NCI-H345 (cell line): ENCODE results near the gene PLD2.
"Not testable (repeated sequence)": the region's sequence is repeated elsewhere in the genome, so short reads cannot be mapped to it uniquely, and the experiment has no call there.

ENCODE experiments used
- DNase-seq: peaks from one replicate; lab custom pipeline; 2025; lab: John Stamatoyannopoulos, UW

The PLD2 gene

DNA sequence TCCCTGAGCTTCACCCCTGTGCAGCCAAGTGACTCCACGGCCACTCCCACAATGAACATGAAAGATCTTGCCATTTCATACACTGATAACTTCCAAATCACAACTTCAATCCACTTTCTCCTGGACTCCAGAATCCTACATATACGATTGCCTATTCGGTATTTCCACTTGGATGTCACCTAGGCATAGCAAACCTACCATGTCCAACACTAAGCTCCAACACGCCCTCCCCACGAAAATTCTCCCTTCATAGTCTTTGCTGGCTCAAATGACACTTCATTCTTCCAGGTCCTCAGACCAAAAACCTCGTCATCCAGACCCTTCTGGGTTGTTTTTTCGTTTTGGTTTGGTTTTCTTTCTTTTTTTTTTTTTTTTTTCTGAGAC is 16.3 kb upstream of the PLD2 start:
- DNase-seq = no peak

GRCh38 chr17:4795168-4795567 is 11.8 kb upstream of the PLD2 start:
- no peak for DNase-seq

GRCh38 chr17:4796552-4796920 is 10.4 kb upstream of the PLD2 start:
- DNase-seq = peak; percentile 6

GRCh38 chr17:4800462-4801196 is 6.3 kb upstream of the PLD2 start:
- DNase-seq = no peak

DNA sequence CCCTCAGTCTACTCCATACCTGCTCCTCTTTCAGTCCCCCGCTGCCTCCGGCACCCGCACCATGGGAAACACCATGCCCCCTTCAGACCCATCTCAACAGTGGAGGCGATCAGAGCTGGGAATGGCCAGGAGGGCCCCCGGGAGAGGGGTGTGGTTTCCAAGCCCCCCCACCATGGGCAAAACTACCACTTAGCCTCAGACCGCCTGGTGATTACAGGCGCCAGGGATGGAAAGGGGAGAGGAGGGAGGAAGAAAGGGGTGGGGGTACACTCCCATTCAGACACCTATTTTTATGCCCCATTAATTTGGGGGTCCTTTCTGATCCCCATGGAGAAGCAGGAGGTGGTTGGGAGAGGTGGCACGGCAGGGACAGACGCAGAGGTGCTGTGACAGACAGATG is 4.7 kb upstream of the PLD2 start, which contains the start of gene C17orf114:
TSS of gene C17orf114 (minus strand) at position 101 of the 400 bp plus-strand sequence.
- no peak for DNase-seq

GRCh38 chr17:4806456-4806776 is 536 bp upstream of the PLD2 start:
- no peak for DNase-seq

- DNase-seq = no peak
Measured at GRCh38 chr17:4807605-4808377, 839 bp downstream of the PLD2 start.

DNA sequence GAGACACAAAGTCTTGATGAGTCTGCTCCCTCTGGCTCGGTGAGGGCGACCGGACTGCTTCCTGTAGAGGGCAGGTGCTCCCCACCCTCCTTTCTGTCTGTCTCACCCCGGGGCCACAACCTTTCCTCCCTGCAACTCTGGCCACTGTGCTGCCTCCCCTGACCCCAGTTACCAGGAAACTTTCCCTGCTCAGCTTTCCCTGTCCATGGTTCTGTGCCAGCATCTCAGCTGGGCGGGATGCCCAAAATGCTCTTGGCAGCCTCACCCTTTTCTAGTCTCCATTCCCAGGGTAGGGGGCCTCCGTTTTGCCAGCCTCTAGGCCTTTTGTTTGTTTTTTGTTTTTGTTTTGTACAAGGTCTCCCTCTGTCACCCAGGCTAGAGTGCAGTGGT is 1.4 kb downstream of the PLD2 start:
- DNase-seq = no peak

DNA sequence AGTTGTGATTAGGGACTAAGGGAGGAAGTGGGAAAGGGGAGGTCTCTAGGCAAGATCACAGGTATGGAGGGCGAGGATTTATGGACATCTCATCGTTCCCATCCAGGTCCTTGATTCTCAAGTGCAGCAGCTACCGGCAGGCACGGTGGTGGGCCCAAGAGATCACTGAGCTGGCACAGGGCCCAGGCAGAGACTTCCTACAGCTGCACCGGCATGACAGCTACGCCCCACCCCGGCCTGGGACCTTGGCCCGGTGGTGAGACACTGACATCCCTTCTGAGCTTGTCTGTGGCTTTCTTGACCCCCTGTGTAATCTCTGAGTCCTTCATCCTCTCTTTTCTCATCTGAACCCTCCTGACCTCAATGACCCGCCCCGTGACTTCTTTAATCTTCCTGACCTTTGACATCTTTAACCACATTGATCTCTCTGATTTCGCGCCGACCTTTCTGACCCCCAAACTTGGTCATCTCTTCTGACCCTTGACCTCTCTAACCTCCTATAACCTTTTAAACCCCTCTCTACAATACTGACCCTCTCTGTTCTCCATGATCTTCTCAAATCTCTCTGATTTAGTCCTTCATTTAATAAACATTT is 3.8 kb downstream of the PLD2 start:
- no peak for DNase-seq

DNA sequence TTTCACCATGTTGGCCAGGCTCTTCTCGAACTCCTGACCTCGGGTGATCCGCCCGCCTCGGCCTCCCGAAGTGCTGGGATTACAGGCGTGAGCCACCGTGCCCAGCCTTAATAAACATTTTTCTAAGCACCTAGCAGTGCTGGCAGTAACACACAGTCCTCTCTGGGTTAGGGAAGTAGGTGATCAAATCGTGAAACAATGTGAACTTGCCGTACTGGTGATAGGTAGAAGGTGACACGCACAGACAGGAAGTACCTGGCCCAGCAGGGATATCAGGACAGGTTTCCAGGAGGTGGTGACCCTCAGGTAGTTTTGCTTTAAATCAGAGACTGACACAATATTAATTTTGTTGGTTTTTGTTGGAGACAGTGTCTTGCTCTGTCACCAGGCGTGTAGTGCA is 4.5 kb downstream of the PLD2 start:
- no peak for DNase-seq

GRCh38 chr17:4812690-4813089 is 5.7 kb downstream of the PLD2 start:
- no peak for DNase-seq

- no peak for DNase-seq
Measured at GRCh38 chr17:4815043-4815675, 8.2 kb downstream of the PLD2 start.

GRCh38 chr17:4816826-4817225 is 9.9 kb downstream of the PLD2 start:
- DNase-seq = no peak

GRCh38 chr17:4818276-4818675 is 11.3 kb downstream of the PLD2 start:
- DNase-seq = no peak

DNA sequence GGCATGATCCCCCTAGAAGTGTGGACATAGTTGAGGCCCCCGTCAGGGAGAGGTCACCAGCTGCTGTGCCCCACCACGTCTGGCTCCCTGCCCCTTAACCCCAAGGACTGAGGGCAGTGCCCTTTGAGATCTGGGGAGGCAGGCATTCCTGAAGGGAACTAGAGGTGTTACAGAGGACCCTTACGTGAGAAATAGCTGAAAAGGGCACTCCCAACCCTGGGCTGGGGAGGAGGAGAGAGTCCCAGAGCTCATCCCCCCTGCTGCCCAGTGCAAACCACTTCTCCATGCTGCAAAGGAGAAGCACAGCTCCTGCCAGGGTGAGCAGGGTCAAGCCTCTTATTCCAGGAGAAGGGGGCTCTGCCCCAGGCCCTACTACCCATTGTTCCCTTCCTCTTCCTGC is 15.9 kb downstream of the PLD2 start:
- no peak for DNase-seq

DNA sequence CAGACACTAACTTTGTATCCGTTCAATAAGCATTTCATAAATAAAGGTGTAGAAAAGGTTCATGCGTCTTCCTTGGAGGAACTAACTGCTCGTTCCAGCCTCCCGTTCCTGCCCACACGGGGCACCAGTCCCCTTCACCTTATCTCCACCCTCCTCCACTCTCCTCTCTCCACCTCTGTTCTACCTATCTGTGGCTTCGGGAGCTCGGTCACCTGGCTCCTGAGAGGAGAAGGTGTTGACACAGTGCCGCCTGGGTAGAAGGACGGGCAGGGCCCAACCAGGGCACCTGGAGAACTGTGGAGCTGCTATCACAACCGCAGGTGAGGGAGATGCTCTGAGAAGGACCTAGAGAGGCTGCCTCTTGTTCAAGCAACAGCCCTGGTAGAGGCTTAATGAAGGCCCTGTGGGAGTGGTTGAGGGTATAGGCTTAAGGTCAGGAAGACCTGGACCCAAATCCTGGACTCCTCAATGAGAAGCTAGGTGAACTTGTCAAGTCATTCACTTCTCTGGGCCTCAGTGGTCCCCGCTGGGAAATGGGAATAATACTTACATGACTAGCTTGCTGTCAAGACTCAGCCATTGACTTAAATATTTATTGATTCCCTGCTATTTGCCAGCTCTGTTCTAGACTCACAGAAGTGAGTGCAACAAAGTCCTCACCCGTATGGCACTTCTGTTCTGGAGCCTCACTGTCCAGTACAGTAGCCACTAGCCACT is 16.6 kb downstream of the PLD2 start:
- no peak for DNase-seq

GRCh38 chr17:4827399-4827798 is 20.4 kb downstream of the PLD2 start:
- DNase-seq = no peak

DNA sequence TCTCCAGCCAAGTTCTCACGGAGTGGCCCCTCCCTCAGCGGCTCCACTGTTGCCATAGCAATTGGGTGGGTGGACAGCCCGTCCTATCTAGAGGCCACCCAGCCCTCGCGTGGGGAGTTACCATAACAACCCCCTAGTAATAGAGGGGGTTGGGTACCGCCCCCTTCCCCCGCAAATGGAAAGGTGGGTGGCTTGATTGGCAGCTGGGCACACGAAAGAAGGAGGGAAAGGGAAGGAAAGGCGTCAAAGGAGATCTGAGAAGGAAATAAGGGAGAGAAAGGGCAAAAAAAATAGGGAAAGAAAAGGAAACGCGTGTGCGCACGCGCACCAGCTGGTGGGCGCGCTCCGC is 25.9 kb downstream of the PLD2 start:
- not testable (repeated sequence) for DNase-seq

DNA sequence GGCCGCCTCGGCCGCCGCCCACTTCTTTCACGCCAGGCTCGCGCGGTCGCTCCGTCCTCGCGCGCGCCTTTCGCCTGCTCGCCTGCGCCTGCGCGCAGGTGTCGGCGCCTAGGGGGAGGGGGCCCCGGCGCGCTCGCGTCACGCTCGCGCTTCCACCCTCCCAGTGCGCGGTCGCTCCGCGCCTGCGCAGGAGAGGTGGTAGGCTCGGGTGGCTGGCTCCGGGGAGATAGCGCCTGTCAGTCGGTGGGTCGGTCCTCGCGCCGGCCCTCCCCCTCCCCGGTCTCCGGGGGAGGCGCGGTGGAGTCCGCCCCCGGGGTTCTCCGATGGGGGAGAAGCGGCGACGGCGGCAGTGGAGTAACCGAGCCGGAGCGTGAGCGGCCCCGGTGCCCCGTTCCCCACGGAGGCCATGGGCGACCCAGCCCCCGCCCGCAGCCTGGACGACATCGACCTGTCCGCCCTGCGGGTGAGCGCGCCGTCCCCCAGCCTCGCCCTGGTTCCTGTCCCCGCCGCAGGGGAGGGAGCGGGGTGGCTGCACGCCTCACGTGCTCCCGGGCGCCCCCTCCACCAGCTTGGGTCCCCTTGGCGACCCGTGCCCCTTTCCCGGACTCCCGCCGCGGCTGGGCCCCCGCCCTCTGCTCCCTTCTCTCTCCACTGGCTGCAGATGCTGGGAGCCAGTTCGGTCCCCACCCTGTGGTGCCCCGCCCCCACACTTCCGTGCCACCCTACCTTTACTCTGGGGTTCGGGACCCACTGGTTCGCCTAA is 26.4 kb downstream of the PLD2 start, which contains the start of gene MINK1:
TSS of gene MINK1 (plus strand) at position 163 of the 763 bp plus-strand sequence. CDS start at position 407, 244 bp downstream.
- peak; percentile 88 for DNase-seq

DNA sequence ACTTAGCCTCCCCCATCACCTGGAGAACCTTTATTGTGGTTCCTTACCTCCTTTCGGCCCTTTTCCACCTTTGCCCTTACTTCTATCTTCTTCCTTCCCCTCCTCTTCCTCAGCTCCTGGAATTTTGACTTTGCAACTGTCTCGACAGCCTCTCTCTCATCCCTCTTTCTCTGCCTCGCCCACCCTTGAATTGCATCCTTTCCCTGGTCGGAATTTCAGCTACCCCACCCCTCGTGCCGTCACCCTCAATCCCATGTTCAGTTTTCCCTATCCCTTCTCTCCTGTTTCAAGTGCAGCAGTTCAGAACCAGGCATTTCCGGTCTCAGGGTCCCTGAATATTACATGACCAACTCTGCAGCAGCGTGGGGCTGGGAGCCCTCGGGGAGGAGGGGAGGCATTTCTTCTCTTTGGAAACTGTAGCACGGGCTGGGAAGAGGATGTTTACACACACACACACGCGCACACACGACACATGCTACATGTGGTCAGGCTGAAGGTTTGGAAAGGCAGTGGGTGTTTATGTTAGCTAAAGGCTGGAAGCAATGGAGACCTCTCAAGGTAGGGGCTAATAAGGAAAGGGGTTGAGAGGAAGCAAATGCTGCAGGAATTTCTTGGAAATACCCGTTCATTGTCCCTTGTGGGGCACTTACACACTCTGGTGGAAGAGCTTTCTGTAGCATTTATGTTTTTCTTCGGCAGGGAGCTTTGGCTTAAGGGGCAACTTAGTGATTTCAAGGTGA is 27.2 kb downstream of the PLD2 start:
- DNase-seq = no peak

- DNase-seq = no peak
Measured at GRCh38 chr17:4834681-4835020, 27.7 kb downstream of the PLD2 start.
